DND-41 (cell line): ENCODE measurements around the gene NKX6-1.

Experiments
- CTCF ChIP-seq: IDR thresholded peaks from 2 replicates; pipeline ENCODE4 v1.5.1; 2012; ENCODE audit warnings: borderline replicate concordance, low read length, moderate library complexity, mild to moderate bottlenecking; ENCODE audit not compliant: poor library complexity, severe bottlenecking; ENCODE audit errors: extremely low read depth
- EZH2 ChIP-seq: IDR thresholded peaks from 3 replicates; pipeline ENCODE4 v1.6.1; 2012; ENCODE audit warnings: borderline replicate concordance, low read depth, mild to moderate bottlenecking, moderate library complexity, low read length, inconsistent platforms; ENCODE audit not compliant: severe bottlenecking

GRCh38 chr4:84504821-84505220 lies 5.7 kb upstream of the NKX6-1 start:
- no peak for TF ChIP-seq EZH2
- no peak for TF ChIP-seq CTCF
